Measurements from ENCODE around the gene DGKE.

DGKE gene

GRCh38 chr17:56826611-56827414, 7.1 kb upstream of the DGKE start:
- H3K36me3 ChIP-seq (ENCODE audit: control insufficient read depth in 2 of 2, insufficient read depth in 2 of 2, low read length in 2 of 2), result no peaks in the 10 kb centered on the region

GRCh38 chr17:56830726-56831368, 3.1 kb upstream of the DGKE start:
- Histone ChIP-seq H3K9ac (ENCODE audit: low read depth in 1 of 2, low read length in 2 of 2) (no peak overlapping the region), H3K4me1 (ENCODE audit: control insufficient read depth in 2 of 2, insufficient read depth in 2 of 2, low read length in 2 of 2) (peaks cover 16 to 20% of the 10 kb centered on the region in 2 donors), H3K27me3 (ENCODE audit: control insufficient read depth in 2 of 2, insufficient read depth in 2 of 2, low read length in 2 of 2) (no peaks in the 10 kb centered on the region), H3K4me3 (ENCODE audit: low read length in 2 of 2) (no peak overlapping the region), H3K27ac (ENCODE audit: low read depth in 2 of 2, low read length in 2 of 2) (no peak overlapping the region), H3K36me3 (ENCODE audit: control insufficient read depth in 2 of 2, insufficient read depth in 2 of 2, low read length in 2 of 2) (no peaks in the 10 kb centered on the region), H3K9me3 (ENCODE audit: control insufficient read depth in 2 of 2, low read length in 2 of 2) (no peaks in the 10 kb centered on the region)

More at GRCh38 chr17:56826611-56827414, 7.1 kb upstream of the DGKE start:
- Histone ChIP-seq H3K4me3 (ENCODE audit: low read length in 2 of 2) (no peak overlapping the region), H3K27ac (ENCODE audit: low read depth in 2 of 2, low read length in 2 of 2) (no peak overlapping the region), H3K9ac (ENCODE audit: low read depth in 1 of 2, low read length in 2 of 2) (no peak overlapping the region), H3K27me3 (ENCODE audit: control insufficient read depth in 2 of 2, insufficient read depth in 2 of 2, low read length in 2 of 2) (no peaks in the 10 kb centered on the region), H3K9me3 (ENCODE audit: control insufficient read depth in 2 of 2, low read length in 2 of 2) (no peaks in the 10 kb centered on the region), H3K4me1 (ENCODE audit: control insufficient read depth in 2 of 2, insufficient read depth in 2 of 2, low read length in 2 of 2) (no peaks in the 10 kb centered on the region)

DNA sequence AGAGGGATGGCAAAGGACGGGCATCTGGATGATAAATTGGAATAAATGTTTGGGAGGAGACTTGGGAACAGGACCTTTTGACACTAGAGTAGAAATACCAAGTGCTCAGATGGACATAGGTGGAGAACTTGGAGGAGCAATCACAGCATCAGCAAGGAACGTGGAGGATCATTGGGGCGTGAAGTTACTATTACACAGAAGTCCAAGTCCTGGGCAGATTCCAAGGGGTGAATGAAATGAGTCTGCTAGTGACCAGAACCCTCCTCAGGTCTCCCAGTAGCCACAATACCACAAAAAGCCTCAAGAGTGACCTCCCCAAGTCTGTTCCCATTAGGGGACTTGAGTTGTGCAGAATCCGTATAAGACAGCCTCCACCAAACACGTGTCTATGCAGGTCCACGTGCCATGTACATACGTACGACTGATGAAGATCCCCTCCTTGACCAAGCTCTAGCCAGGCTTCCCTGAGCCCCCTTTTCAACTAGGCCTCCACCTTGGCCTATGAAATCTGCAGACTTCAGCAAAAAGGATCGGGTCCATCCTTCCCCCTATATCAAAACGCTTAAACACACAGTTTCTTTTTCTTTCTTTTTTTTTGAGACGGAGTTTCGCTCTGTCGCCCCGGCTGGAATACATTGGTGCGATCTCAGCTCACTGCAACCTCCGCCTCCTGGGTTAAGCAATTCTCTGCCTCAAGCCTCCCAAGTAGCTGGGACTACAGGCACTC, 2.4 kb upstream of the DGKE start:
- Histone ChIP-seq H3K4me1 (ENCODE audit: control insufficient read depth in 2 of 2, insufficient read depth in 2 of 2, low read length in 2 of 2) (peaks cover 16 to 20% of the 10 kb centered on the region in 2 donors), H3K36me3 (ENCODE audit: control insufficient read depth in 2 of 2, insufficient read depth in 2 of 2, low read length in 2 of 2) (no peaks in the 10 kb centered on the region), H3K4me3 (ENCODE audit: low read length in 2 of 2) (no peak overlapping the region), H3K27me3 (ENCODE audit: control insufficient read depth in 2 of 2, insufficient read depth in 2 of 2, low read length in 2 of 2) (no peaks in the 10 kb centered on the region), H3K9ac (ENCODE audit: low read depth in 1 of 2, low read length in 2 of 2) (no peak overlapping the region), H3K9me3 (ENCODE audit: control insufficient read depth in 2 of 2, low read length in 2 of 2) (no peaks in the 10 kb centered on the region), H3K27ac (ENCODE audit: low read depth in 2 of 2, low read length in 2 of 2) (no peak overlapping the region)

GRCh38 chr17:56832446-56832845, 1.5 kb upstream of the DGKE start:
- no peaks in the 10 kb centered on the region for H3K36me3 ChIP-seq (ENCODE audit: control insufficient read depth in 2 of 2, insufficient read depth in 2 of 2, low read length in 2 of 2)
- peak overlapping the region in 1 of 2 donors; percentile 9 for H3K9ac ChIP-seq (ENCODE audit: low read depth in 1 of 2, low read length in 2 of 2)
- no peaks in the 10 kb centered on the region for H3K27me3 ChIP-seq (ENCODE audit: control insufficient read depth in 2 of 2, insufficient read depth in 2 of 2, low read length in 2 of 2)
- no peak overlapping the region for H3K27ac ChIP-seq (ENCODE audit: low read depth in 2 of 2, low read length in 2 of 2)
- peaks cover 19 to 20% of the 10 kb centered on the region in 2 donors for H3K4me1 ChIP-seq (ENCODE audit: control insufficient read depth in 2 of 2, insufficient read depth in 2 of 2, low read length in 2 of 2)
- H3K9me3 ChIP-seq (ENCODE audit: control insufficient read depth in 2 of 2, low read length in 2 of 2), result no peaks in the 10 kb centered on the region
- H3K4me3 ChIP-seq (ENCODE audit: low read length in 2 of 2), result peak overlapping the region; percentile 82 to 90

GRCh38 chr17:56833057-56833808, 718 bp upstream of the DGKE start:
- H3K4me3 ChIP-seq (ENCODE audit: low read length in 2 of 2), result peak overlapping the region; percentile 82 to 90
- H3K4me1 ChIP-seq (ENCODE audit: control insufficient read depth in 2 of 2, insufficient read depth in 2 of 2, low read length in 2 of 2), result peaks cover 19 to 20% of the 10 kb centered on the region in 2 donors
- H3K36me3 ChIP-seq (ENCODE audit: control insufficient read depth in 2 of 2, insufficient read depth in 2 of 2, low read length in 2 of 2), result no peaks in the 10 kb centered on the region
- no peaks in the 10 kb centered on the region for H3K9me3 ChIP-seq (ENCODE audit: control insufficient read depth in 2 of 2, low read length in 2 of 2)
- peak overlapping the region; percentile 82 for H3K27ac ChIP-seq (ENCODE audit: low read depth in 2 of 2, low read length in 2 of 2)
- no peaks in the 10 kb centered on the region for H3K27me3 ChIP-seq (ENCODE audit: control insufficient read depth in 2 of 2, insufficient read depth in 2 of 2, low read length in 2 of 2)
- peak overlapping the region; percentile 65 for H3K9ac ChIP-seq (ENCODE audit: low read depth in 1 of 2, low read length in 2 of 2)

DNA sequence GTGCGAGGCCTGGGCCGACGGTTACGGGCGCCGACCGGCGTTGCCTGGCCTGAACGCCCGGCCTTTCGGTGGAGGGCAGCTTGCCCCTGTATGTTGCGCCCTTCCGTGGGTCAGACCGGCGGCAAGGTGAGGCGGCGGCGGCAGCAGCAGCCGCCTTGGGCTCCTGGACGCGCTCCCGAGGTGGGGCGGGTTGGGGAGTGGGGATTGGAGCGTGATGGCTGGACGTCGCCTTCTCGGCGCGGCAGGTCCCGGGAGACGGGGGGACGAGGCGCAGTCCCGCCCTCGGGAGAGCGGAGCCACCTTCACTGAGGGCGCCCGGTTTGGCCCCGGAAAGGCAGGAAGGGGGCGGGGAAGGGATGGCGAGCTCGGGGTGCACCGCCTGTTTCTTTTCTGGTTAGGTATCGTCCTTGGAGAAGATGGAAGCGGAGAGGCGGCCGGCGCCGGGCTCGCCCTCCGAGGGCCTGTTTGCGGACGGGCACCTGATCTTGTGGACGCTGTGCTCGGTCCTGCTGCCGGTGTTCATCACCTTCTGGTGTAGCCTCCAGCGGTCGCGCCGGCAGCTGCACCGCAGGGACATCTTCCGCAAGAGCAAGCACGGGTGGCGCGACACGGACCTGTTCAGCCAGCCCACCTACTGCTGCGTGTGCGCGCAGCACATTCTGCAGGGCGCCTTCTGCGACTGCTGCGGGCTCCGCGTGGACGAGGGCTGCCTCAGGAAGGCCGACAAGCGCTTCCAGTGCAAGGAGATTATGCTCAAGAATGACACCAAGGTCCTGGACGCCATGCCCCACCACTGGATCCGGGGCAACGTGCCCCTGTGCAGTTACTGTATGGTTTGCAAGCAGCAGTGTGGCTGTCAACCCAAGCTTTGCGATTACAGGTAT, 671 bp downstream of the DGKE start:
- H3K27ac ChIP-seq (ENCODE audit: low read depth in 2 of 2, low read length in 2 of 2), result peak overlapping the region; percentile 82 to 83
- no peaks in the 10 kb centered on the region for H3K27me3 ChIP-seq (ENCODE audit: control insufficient read depth in 2 of 2, insufficient read depth in 2 of 2, low read length in 2 of 2)
- peak overlapping the region; percentile 63 to 74 for H3K9ac ChIP-seq (ENCODE audit: low read depth in 1 of 2, low read length in 2 of 2)
- H3K4me3 ChIP-seq (ENCODE audit: low read length in 2 of 2), result peak overlapping the region; percentile 79 to 86
- H3K36me3 ChIP-seq (ENCODE audit: control insufficient read depth in 2 of 2, insufficient read depth in 2 of 2, low read length in 2 of 2), result no peaks in the 10 kb centered on the region
- H3K4me1 ChIP-seq (ENCODE audit: control insufficient read depth in 2 of 2, insufficient read depth in 2 of 2, low read length in 2 of 2), result peaks cover 19 to 20% of the 10 kb centered on the region in 2 donors
- H3K9me3 ChIP-seq (ENCODE audit: control insufficient read depth in 2 of 2, low read length in 2 of 2), result no peaks in the 10 kb centered on the region

GRCh38 chr17:56835264-56835585, 1.3 kb downstream of the DGKE start:
- Histone ChIP-seq H3K27ac (ENCODE audit: low read depth in 2 of 2, low read length in 2 of 2) (peak overlapping the region in 1 of 2 donors; percentile 83), H3K9me3 (ENCODE audit: control insufficient read depth in 2 of 2, low read length in 2 of 2) (no peaks in the 10 kb centered on the region), H3K27me3 (ENCODE audit: control insufficient read depth in 2 of 2, insufficient read depth in 2 of 2, low read length in 2 of 2) (no peaks in the 10 kb centered on the region), H3K4me1 (ENCODE audit: control insufficient read depth in 2 of 2, insufficient read depth in 2 of 2, low read length in 2 of 2) (peaks cover 19 to 20% of the 10 kb centered on the region in 2 donors), H3K9ac (ENCODE audit: low read depth in 1 of 2, low read length in 2 of 2) (peak overlapping the region; percentile 63 to 74), H3K4me3 (ENCODE audit: low read length in 2 of 2) (peak overlapping the region; percentile 79 to 86), H3K36me3 (ENCODE audit: control insufficient read depth in 2 of 2, insufficient read depth in 2 of 2, low read length in 2 of 2) (no peaks in the 10 kb centered on the region)

DNA sequence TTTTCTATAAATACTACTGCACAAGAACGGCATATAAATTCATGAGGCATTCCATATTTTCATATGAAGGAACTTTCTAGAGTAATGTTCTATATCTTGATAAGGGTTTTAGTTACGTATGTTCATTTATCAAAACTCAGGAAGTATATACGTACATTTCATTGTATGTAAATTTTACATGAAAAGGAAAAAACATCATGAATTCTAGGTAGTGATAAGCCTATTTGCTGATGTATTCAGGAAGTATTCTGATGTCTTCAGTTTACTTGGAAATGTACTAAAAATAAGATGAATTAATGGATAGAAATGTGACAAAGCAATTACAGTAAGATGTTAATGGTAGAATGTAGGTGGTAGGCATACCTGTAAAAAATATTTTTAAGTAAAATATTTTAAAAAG, 4.7 kb downstream of the DGKE start:
- Histone ChIP-seq H3K4me3 (ENCODE audit: low read length in 2 of 2) (no peak overlapping the region), H3K9ac (ENCODE audit: low read depth in 1 of 2, low read length in 2 of 2) (no peak overlapping the region), H3K36me3 (ENCODE audit: control insufficient read depth in 2 of 2, insufficient read depth in 2 of 2, low read length in 2 of 2) (peaks cover 0 to 4% of the 10 kb centered on the region in 2 donors), H3K27me3 (ENCODE audit: control insufficient read depth in 2 of 2, insufficient read depth in 2 of 2, low read length in 2 of 2) (no peaks in the 10 kb centered on the region), H3K27ac (ENCODE audit: low read depth in 2 of 2, low read length in 2 of 2) (no peak overlapping the region), H3K4me1 (ENCODE audit: control insufficient read depth in 2 of 2, insufficient read depth in 2 of 2, low read length in 2 of 2) (peaks cover 9 to 12% of the 10 kb centered on the region in 2 donors), H3K9me3 (ENCODE audit: control insufficient read depth in 2 of 2, low read length in 2 of 2) (no peaks in the 10 kb centered on the region)

- Histone ChIP-seq H3K4me3 (ENCODE audit: low read length in 2 of 2) (no peak overlapping the region), H3K4me1 (ENCODE audit: control insufficient read depth in 2 of 2, insufficient read depth in 2 of 2, low read length in 2 of 2) (no peaks in the 10 kb centered on the region), H3K9ac (ENCODE audit: low read depth in 1 of 2, low read length in 2 of 2) (no peak overlapping the region), H3K27ac (ENCODE audit: low read depth in 2 of 2, low read length in 2 of 2) (no peak overlapping the region), H3K27me3 (ENCODE audit: control insufficient read depth in 2 of 2, insufficient read depth in 2 of 2, low read length in 2 of 2) (no peaks in the 10 kb centered on the region), H3K9me3 (ENCODE audit: control insufficient read depth in 2 of 2, low read length in 2 of 2) (no peaks in the 10 kb centered on the region), H3K36me3 (ENCODE audit: control insufficient read depth in 2 of 2, insufficient read depth in 2 of 2, low read length in 2 of 2) (peaks cover 2 to 4% of the 10 kb centered on the region in 2 donors)
Measured at GRCh38 chr17:56842577-56842976, 8.6 kb downstream of the DGKE start.
